Stimulated activated effector memory CD8-positive, alpha-beta T cell treated with anti-CD3 and anti-CD28 coated beads, Interleukin-12 subunit alpha, Interleukin-12 subunit beta, amount 100 ng/mL, for 72 hours (primary cell): ENCODE data around the gene WDR6.
"Not testable (repeated sequence)": the region's sequence is repeated elsewhere in the genome, so short reads cannot be mapped to it uniquely, and the experiment has no call there.

ENCODE experiments used
- ATAC-seq: fragments of 150-1000 bp; cut with Tn5 transposase; 2 replicates; pipeline ENCODE4 v1.10.0; 2021
- DNase-seq, 2 donors: peaks; one replicate each; pipeline ENCODE4 v3.0.0; 2021 to 2022; ENCODE audit warnings: low spot score in 2 of 2
- H3K27ac Mint-ChIP-seq: one replicate; pipeline ENCODE4 v1.8.0; 2022; ENCODE audit warnings: mild to moderate bottlenecking, mixed read lengths
- H3K36me3 Mint-ChIP-seq: one replicate; pipeline ENCODE4 v1.8.0; 2022; ENCODE audit warnings: mild to moderate bottlenecking, mixed read lengths
- H3K4me1 Mint-ChIP-seq: one replicate; pipeline ENCODE4 v1.8.0; 2022; ENCODE audit warnings: mixed read lengths
- H3K4me3 Mint-ChIP-seq: one replicate; pipeline ENCODE4 v1.8.0; 2022; ENCODE audit warnings: mild to moderate bottlenecking, mixed read lengths
- H3K9me3 Mint-ChIP-seq: one replicate; pipeline ENCODE4 v1.8.0; 2022; ENCODE audit warnings: mixed read lengths

Gene WDR6

GRCh38 chr3:49005303-49005680, 1.9 kb upstream of the WDR6 start:
- Mint-ChIP-seq H3K27ac (no peak overlapping the region), H3K4me3 (no peak overlapping the region), H3K4me1 (peaks cover 37% of the 10 kb centered on the region), H3K9me3 (no peaks in the 10 kb centered on the region), H3K36me3 (peaks cover 35% of the 10 kb centered on the region)
- no peak for ATAC-seq
- DNase-seq = no peak

- Mint-ChIP-seq H3K27ac (no peak overlapping the region), H3K9me3 (no peaks in the 10 kb centered on the region), H3K36me3 (peaks cover 42% of the 10 kb centered on the region), H3K4me1 (peaks cover 37% of the 10 kb centered on the region), H3K4me3 (peak overlapping the region; percentile 100)
- ATAC-seq (no peak), DNase-seq (no peak)
Measured at GRCh38 chr3:49005998-49006397, 1.2 kb upstream of the WDR6 start.

GRCh38 chr3:49006408-49007067, 653 bp upstream of the WDR6 start:
- Mint-ChIP-seq H3K9me3 (no peaks in the 10 kb centered on the region), H3K27ac (peak overlapping the region; percentile 100), H3K36me3 (peaks cover 48% of the 10 kb centered on the region), H3K4me1 (peaks cover 37% of the 10 kb centered on the region), H3K4me3 (peak overlapping the region; percentile 100)
- ATAC-seq (no peak), DNase-seq (no peak)

- H3K36me3 Mint-ChIP-seq = peaks cover 62% of the 10 kb centered on the region
Measured at GRCh38 chr3:49007771-49008528, 759 bp downstream of the WDR6 start.

GRCh38 chr3:49008627-49009026, 1.4 kb downstream of the WDR6 start:
- not testable (repeated sequence) for ATAC-seq, H3K9me3 Mint-ChIP-seq, DNase-seq
- H3K27ac Mint-ChIP-seq = peak overlapping the region; percentile 100
- H3K36me3 Mint-ChIP-seq = peaks cover 65% of the 10 kb centered on the region
- H3K4me1 Mint-ChIP-seq = peaks cover 47% of the 10 kb centered on the region
- H3K4me3 Mint-ChIP-seq = peak overlapping the region; percentile 100

More at GRCh38 chr3:49007771-49008528, 759 bp downstream of the WDR6 start:
- H3K9me3 Mint-ChIP-seq = no peaks in the 10 kb centered on the region
- peak; percentile 68 for ATAC-seq
- peak overlapping the region; percentile 100 for H3K27ac Mint-ChIP-seq
- peak overlapping the region; percentile 100 for H3K4me3 Mint-ChIP-seq
- peak; percentile 79 to 94 for DNase-seq
- H3K4me1 Mint-ChIP-seq = peaks cover 44% of the 10 kb centered on the region

- DNase-seq = no peak
- peaks cover 72% of the 10 kb centered on the region for H3K36me3 Mint-ChIP-seq
- ATAC-seq = no peak
- H3K4me3 Mint-ChIP-seq = peak overlapping the region; percentile 100
- H3K9me3 Mint-ChIP-seq = no peaks in the 10 kb centered on the region
- peak overlapping the region; percentile 100 for H3K27ac Mint-ChIP-seq
- peaks cover 50% of the 10 kb centered on the region for H3K4me1 Mint-ChIP-seq
Measured at GRCh38 chr3:49009396-49009795, 2.2 kb downstream of the WDR6 start.

GRCh38 chr3:49012441-49013017, 5.3 kb downstream of the WDR6 start:
- ATAC-seq = no peak
- Mint-ChIP-seq H3K9me3 (no peaks in the 10 kb centered on the region), H3K27ac (no peak overlapping the region)

GRCh38 chr3:49013113-49013737, 6.0 kb downstream of the WDR6 start:
- ATAC-seq (no peak), DNase-seq (no peak)
- Mint-ChIP-seq H3K4me3 (no peak overlapping the region), H3K9me3 (no peaks in the 10 kb centered on the region), H3K36me3 (peaks cover 73% of the 10 kb centered on the region), H3K4me1 (peaks cover 50% of the 10 kb centered on the region), H3K27ac (no peak overlapping the region)

More at GRCh38 chr3:49012441-49013017, 5.3 kb downstream of the WDR6 start:
- peaks cover 57% of the 10 kb centered on the region for H3K4me1 Mint-ChIP-seq
- H3K4me3 Mint-ChIP-seq = no peak overlapping the region
- peaks cover 80% of the 10 kb centered on the region for H3K36me3 Mint-ChIP-seq
- DNase-seq = no peak

GRCh38 chr3:49013738-49014660, 6.8 kb downstream of the WDR6 start:
- no peak overlapping the region for H3K4me3 Mint-ChIP-seq
- ATAC-seq = peak; percentile 42
- H3K27ac Mint-ChIP-seq = peak overlapping the region; percentile 20
- H3K9me3 Mint-ChIP-seq = no peaks in the 10 kb centered on the region
- H3K36me3 Mint-ChIP-seq = peaks cover 66% of the 10 kb centered on the region
- peaks cover 42% of the 10 kb centered on the region for H3K4me1 Mint-ChIP-seq
- DNase-seq = no peak

GRCh38 chr3:49015072-49015471, 7.9 kb downstream of the WDR6 start:
- ATAC-seq (no peak), DNase-seq (no peak)
- Mint-ChIP-seq H3K4me3 (no peak overlapping the region), H3K9me3 (no peaks in the 10 kb centered on the region), H3K36me3 (peaks cover 56% of the 10 kb centered on the region), H3K4me1 (peaks cover 36% of the 10 kb centered on the region), H3K27ac (peak overlapping the region; percentile 20)

- no peak overlapping the region for H3K4me3 Mint-ChIP-seq
- peaks cover 55% of the 10 kb centered on the region for H3K36me3 Mint-ChIP-seq
- ATAC-seq = no peak
- peaks cover 36% of the 10 kb centered on the region for H3K4me1 Mint-ChIP-seq
- no peak for DNase-seq
- H3K27ac Mint-ChIP-seq = peak overlapping the region; percentile 52
- no peaks in the 10 kb centered on the region for H3K9me3 Mint-ChIP-seq
Measured at GRCh38 chr3:49015765-49016164, 8.6 kb downstream of the WDR6 start.

- ATAC-seq = no peak
- DNase-seq = no peak
- no peaks in the 10 kb centered on the region for H3K9me3 Mint-ChIP-seq
- H3K4me3 Mint-ChIP-seq = peak overlapping the region; percentile 95
- peaks cover 40% of the 10 kb centered on the region for H3K4me1 Mint-ChIP-seq
- peaks cover 52% of the 10 kb centered on the region for H3K36me3 Mint-ChIP-seq
- peak overlapping the region; percentile 52 for H3K27ac Mint-ChIP-seq
Measured at GRCh38 chr3:49016414-49017228, 9.4 kb downstream of the WDR6 start.

GRCh38 chr3:49017229-49017970, 10.2 kb downstream of the WDR6 start:
- DNase-seq (no peak), ATAC-seq (no peak)
- peaks cover 51% of the 10 kb centered on the region for H3K36me3 Mint-ChIP-seq
- peaks cover 34% of the 10 kb centered on the region for H3K4me1 Mint-ChIP-seq
- peak overlapping the region; percentile 95 for H3K4me3 Mint-ChIP-seq
- H3K9me3 Mint-ChIP-seq = no peaks in the 10 kb centered on the region
- peak overlapping the region; percentile 85 for H3K27ac Mint-ChIP-seq
